SK-N-MC (cell line): ENCODE measurements around the gene DCHS2.
"Not testable (repeated sequence)": the region's sequence is repeated elsewhere in the genome, so short reads cannot be mapped to it uniquely, and the experiment has no call there.

Experiments used
- DNase-seq: peaks from one replicate; pipeline ENCODE4 v3.0.0-alpha.2; 2011; ENCODE audit warnings: low read depth, low spot score
- H3K27ac ChIP-seq: fragments of 200-600 bp; sonication (generic); 2 replicates; pipeline ENCODE4 v1.5.1; 2016; ENCODE audit warnings: mixed run types
- H3K36me3 ChIP-seq: fragments of 200-600 bp; sonication (generic); 2 replicates; pipeline ENCODE4 v1.6.1; 2017; ENCODE audit warnings: antibody characterized with exemption, low read length, mixed read lengths; ENCODE audit not compliant: insufficient read depth
- H3K4me3 ChIP-seq: fragments of 200-600 bp; sonication (generic); 2 replicates; pipeline ENCODE4 v1.5.1; 2016
- H3K9ac ChIP-seq: fragments of 200-600 bp; sonication (generic); 2 replicates; pipeline ENCODE4 v1.8.0; 2017; ENCODE audit warnings: mixed run types, mixed read lengths; ENCODE audit not compliant: insufficient read length
- H3K9me3 ChIP-seq: fragments of 200-600 bp; sonication (generic); 2 replicates; pipeline ENCODE4 v1.6.1; 2017; ENCODE audit warnings: low read depth, mild to moderate bottlenecking, antibody characterized with exemption, low read length, moderate library complexity, mixed read lengths
- EZH2 ChIP-seq: fragments of 200-600 bp; sonication (generic); IDR thresholded peaks from one replicate; pipeline ENCODE4 v1.6.1; 2017; ENCODE audit warnings: antibody characterized with exemption
- FOXP2 ChIP-seq: optimal IDR thresholded peaks from 2 replicates; pipeline ENCODE3; 2011; ENCODE audit warnings: mild to moderate bottlenecking, moderate library complexity; ENCODE audit not compliant: insufficient read depth; ENCODE audit errors: extremely low read length, control extremely low read depth
- POLR2AphosphoS5 ChIP-seq: IDR thresholded peaks from 2 replicates; pipeline ENCODE4 v1.6.1; 2012; ENCODE audit warnings: mild to moderate bottlenecking, low read depth, low read length, borderline replicate concordance

Gene DCHS2

DNA sequence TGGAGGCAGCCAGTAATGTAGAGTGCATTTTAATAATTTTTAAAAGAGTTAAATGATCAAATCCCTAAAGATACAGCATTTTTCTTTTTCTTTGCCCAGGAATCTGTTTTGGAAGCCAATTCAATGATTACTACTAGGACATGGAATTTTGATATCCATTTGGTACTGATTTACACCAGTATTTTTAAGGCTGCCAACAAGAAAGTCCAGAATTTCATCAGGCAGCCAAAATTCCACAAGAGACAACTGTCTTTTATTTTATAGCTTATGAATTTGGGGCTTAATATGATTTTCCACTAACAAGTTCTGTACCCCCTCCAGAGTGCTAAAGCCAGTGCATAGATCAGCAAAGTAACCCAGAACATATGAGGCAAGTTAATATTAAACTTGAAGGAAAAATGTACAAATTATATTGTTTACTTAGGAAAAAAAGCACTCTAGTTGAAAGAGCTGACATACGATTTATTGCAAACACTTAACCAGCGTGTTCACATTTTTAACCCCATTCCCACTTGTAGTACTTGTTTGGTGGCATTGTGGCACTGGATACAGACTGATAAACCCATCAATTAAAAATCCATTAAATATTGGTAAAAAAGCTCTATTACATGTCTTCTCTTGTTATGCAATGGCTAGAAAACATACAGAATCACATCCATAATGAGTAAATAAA lies 259.7 kb downstream of the DCHS2 start:
- TF ChIP-seq FOXP2, result no peak
- no peak for TF ChIP-seq POLR2AphosphoS5
- TF ChIP-seq EZH2, result no peak
- H3K9me3 ChIP-seq, result no peaks in the 10 kb centered on the region
- no peaks in the 10 kb centered on the region for H3K36me3 ChIP-seq
- H3K27ac ChIP-seq, result no peak overlapping the region
- H3K9ac ChIP-seq, result no peak overlapping the region
- DNase-seq, result no peak
- no peak overlapping the region for H3K4me3 ChIP-seq

DNA sequence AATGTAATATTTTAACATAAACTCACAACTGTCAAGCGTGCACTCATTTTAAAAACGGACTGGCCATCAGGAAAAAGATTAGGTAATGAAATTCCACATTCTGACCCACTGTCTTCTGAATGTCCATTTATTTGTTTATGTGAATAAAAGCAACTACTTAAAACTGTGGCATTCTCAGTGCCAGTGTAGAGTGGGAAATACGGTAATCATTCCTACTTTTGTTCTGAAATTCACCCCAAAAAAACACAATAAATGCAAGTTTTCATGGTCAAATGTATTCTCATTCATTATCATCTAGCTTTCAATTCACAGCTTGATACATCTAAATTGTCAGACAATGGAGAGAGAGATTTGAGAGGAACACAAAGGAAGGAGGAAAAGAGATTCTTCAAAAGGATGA lies 260.9 kb downstream of the DCHS2 start:
- H3K36me3 ChIP-seq, result no peaks in the 10 kb centered on the region
- no peak overlapping the region for H3K4me3 ChIP-seq
- no peak for DNase-seq
- TF ChIP-seq EZH2 (no peak), FOXP2 (no peak), POLR2AphosphoS5 (no peak)
- no peak overlapping the region for H3K27ac ChIP-seq
- no peaks in the 10 kb centered on the region for H3K9me3 ChIP-seq
- H3K9ac ChIP-seq, result no peak overlapping the region

DNA sequence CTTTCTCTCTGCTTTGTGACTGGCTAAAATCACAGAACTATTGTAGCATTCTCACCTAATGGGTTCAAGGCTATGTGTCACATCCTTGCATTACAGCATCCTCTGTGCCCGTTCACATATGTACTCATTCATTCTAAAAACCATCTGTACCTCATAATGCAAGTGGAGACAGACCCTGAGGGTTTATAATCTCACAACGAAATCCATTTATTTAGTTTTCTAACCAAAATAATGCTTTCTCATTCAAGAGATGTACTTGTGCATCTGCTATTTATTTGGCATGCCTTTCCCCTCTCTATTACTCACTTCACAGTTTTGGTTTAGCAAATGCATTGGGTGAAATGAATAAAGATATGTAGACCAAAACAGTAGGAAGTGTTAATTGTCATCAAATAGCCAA lies 261.5 kb downstream of the DCHS2 start:
- Histone ChIP-seq H3K36me3 (no peaks in the 10 kb centered on the region), H3K9ac (no peak overlapping the region)

DNA sequence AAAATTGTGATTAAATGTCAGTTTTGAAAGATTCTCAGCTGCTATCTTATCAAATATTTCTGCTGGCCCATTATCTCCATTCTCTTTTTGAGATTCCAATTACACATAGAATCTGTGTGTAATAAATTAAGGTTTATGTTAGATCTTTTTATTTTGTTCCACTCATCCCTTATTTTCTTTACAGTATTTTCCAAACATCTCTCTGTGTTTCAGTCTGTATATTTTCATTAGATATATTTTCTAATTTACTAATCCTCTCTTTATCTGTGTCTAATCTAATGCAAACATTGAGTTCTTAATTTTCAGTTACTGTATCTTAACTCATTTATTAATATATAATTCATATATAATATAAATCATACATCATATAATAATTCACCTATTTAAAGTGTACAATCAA lies 268.7 kb downstream of the DCHS2 start:
- Histone ChIP-seq H3K36me3 (no peaks in the 10 kb centered on the region), H3K27ac (no peak overlapping the region), H3K4me3 (no peak overlapping the region), H3K9me3 (no peaks in the 10 kb centered on the region), H3K9ac (no peak overlapping the region)
- TF ChIP-seq FOXP2, result no peak
- TF ChIP-seq EZH2, result no peak
- TF ChIP-seq POLR2AphosphoS5, result no peak
- no peak for DNase-seq

More for the DNA sequence above, 261.5 kb downstream of the DCHS2 start:
- H3K9me3 ChIP-seq, result no peaks in the 10 kb centered on the region
- no peak for DNase-seq
- no peak overlapping the region for H3K27ac ChIP-seq
- TF ChIP-seq FOXP2 (no peak), POLR2AphosphoS5 (no peak), EZH2 (no peak)
- H3K4me3 ChIP-seq, result no peak overlapping the region

DNA sequence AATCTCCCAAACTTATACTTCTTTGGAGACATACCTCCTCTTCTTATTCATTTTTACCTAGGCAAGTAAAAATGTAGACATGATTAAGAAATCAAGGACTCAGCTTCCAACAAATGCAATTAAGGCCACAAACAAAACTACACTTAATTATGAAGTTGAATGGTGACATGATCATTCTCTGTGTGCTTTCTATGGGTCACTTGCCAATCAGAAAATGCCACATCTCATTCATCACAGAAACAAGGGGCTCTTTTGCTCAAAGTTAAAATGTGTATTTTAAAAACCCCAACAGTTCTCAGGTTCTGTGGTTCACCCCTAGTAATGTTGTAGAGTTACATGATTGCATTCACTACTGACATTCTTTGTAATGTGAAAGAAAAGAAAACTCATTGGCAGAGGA lies 273.5 kb downstream of the DCHS2 start:
- H3K9ac ChIP-seq, result no peak overlapping the region
- H3K27ac ChIP-seq, result no peak overlapping the region
- no peak for TF ChIP-seq POLR2AphosphoS5
- TF ChIP-seq EZH2, result no peak
- TF ChIP-seq FOXP2, result no peak

DNA sequence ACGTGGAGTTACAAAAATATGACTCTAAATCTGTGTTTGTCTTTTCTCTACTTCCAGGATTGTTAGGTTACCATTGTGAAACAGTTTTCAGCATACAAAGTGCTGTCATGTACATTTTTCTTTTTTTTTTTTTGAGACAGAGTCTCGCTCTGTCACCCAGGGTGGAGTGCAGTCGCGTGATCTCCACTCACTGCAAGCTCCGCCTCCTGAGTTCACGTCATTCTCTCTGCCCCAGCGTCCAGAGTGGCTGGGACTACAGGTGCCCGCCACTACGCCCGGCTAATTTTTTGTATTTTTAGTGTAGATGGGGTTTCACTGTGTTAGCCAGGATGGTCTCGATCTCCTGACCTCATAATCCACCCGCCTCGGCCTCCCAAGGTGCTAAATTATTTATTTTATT lies 274.2 kb downstream of the DCHS2 start:
- DNase-seq, H3K9ac ChIP-seq, H3K9me3 ChIP-seq, H3K27ac ChIP-seq, H3K36me3 ChIP-seq, H3K4me3 ChIP-seq: not testable (repeated sequence)

More for the DNA sequence above, 273.5 kb downstream of the DCHS2 start:
- H3K36me3 ChIP-seq, result no peaks in the 10 kb centered on the region
- H3K9me3 ChIP-seq, result no peaks in the 10 kb centered on the region
- no peak for DNase-seq
- H3K4me3 ChIP-seq, result no peak overlapping the region

DNA sequence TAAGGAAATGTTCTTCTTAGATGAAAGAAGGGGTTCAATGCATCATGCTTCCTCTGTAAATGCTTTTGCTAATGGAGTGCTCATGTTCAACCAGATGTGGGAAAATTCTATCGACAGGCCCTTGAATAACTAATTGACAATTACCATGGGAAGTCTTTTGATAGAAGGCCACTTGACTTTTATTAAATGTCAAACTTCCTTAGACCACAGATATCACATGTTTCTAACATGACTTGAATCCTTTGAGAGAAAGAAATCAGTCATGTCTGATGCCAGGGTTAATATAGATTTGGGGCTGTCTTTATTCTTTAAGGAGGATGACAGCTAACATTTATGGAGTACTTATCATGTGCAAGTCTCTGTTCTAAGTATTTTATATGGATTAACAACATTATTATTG lies 280.1 kb downstream of the DCHS2 start:
- Histone ChIP-seq H3K36me3 (no peaks in the 10 kb centered on the region), H3K27ac (no peak overlapping the region), H3K9me3 (no peaks in the 10 kb centered on the region), H3K9ac (no peak overlapping the region), H3K4me3 (no peak overlapping the region)
- no peak for TF ChIP-seq EZH2
- no peak for TF ChIP-seq POLR2AphosphoS5
- no peak for TF ChIP-seq FOXP2
- no peak for DNase-seq

- TF ChIP-seq EZH2 (no peak), FOXP2 (no peak), POLR2AphosphoS5 (no peak)
- no peak for DNase-seq
Measured at GRCh38 chr4:154208424-154208823, 283.2 kb downstream of the DCHS2 start.

GRCh38 chr4:154205471-154205870 lies 286.1 kb downstream of the DCHS2 start:
- Histone ChIP-seq H3K9me3 (no peaks in the 10 kb centered on the region), H3K4me3 (no peak overlapping the region), H3K27ac (no peak overlapping the region), H3K36me3 (no peaks in the 10 kb centered on the region), H3K9ac (no peak overlapping the region)
- DNase-seq, result no peak
- TF ChIP-seq POLR2AphosphoS5 (no peak), EZH2 (no peak), FOXP2 (no peak)

More at GRCh38 chr4:154208424-154208823, 283.2 kb downstream of the DCHS2 start:
- Histone ChIP-seq H3K9me3 (no peaks in the 10 kb centered on the region), H3K9ac (no peak overlapping the region), H3K36me3 (no peaks in the 10 kb centered on the region), H3K4me3 (no peak overlapping the region), H3K27ac (no peak overlapping the region)
